ENCODE measurements around the gene ST6GALNAC1.

Gene ST6GALNAC1, protein sequence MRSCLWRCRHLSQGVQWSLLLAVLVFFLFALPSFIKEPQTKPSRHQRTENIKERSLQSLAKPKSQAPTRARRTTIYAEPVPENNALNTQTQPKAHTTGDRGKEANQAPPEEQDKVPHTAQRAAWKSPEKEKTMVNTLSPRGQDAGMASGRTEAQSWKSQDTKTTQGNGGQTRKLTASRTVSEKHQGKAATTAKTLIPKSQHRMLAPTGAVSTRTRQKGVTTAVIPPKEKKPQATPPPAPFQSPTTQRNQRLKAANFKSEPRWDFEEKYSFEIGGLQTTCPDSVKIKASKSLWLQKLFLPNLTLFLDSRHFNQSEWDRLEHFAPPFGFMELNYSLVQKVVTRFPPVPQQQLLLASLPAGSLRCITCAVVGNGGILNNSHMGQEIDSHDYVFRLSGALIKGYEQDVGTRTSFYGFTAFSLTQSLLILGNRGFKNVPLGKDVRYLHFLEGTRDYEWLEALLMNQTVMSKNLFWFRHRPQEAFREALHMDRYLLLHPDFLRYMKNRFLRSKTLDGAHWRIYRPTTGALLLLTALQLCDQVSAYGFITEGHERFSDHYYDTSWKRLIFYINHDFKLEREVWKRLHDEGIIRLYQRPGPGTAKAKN

GRCh38 chr17:76643553-76644148, at the start of gene ST6GALNAC1:
Gene ST6GALNAC1, minus strand, starts transcription at chr17:76643757. Its CDS starts 119 bp downstream, at chr17:76643638.
- no peak for DNase-seq (ENCODE audit: low read depth, low spot score)

DNA sequence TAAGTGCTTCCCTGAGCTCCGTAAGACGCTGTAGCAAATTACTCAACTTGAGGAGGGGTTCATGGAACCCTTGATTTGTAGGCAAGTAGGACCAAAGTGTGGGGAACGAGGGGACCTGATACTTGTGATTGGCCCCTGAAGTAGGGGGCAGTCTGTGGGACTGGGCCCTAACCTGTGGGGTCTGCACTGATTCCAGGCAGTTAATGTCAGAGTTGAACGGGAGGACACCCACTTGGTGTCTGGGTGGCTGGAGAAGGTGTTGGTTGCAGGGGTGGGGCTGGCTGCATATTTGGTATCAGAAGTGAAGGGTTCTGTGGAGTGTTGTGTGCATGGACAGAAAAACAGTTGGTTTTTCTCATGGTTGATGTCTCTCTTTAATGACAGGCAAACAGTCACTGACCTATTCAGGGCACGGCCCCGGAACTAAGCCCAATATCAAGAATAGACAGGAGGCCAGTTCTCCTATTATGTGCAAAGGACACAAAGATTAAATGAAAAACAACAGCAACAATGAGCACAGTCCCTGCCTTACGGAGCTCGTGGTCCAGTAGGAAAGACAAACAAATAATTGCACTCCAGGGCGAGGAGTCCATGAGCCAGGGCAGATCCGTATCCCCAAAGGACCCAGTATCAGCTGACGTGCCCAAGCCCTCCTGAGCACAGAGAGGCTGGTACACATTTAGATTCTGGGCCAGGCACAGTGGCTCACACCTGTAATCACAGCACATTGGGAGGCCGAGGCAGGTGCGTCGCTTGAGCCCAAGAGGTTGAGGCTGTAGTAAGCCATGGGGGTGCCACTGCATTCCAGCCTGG, 48.0 kb upstream of the ST6GALNAC1 start:
- no peak for DNase-seq (ENCODE audit: low read depth, low spot score)

- no peak for DNase-seq (ENCODE audit: low read depth, low spot score)
These were observed 47.2 kb upstream of the ST6GALNAC1 start for GRCh38 chr17:76690596-76691280.

DNA sequence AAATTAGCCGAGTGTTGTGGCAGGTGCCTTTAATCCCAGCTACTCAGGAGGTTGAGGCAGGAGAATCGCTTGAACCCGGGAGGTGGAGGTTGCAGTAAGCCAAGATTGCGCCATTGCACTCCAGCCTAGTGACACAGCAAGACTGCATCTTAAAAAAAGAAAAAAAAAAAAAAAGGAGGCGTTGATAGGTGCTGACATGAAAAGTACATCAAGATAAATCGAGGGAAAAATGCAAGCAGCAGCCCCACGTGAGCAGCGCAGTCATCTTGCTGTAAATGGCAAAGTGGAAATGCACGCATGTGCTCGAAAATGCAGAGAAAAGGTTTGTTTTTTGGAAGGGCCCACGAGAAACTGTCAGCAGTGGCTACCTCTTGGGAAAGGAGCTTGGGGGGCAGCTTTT, 46.3 kb upstream of the ST6GALNAC1 start:
- no peak for DNase-seq (ENCODE audit: low read depth, low spot score)

DNA sequence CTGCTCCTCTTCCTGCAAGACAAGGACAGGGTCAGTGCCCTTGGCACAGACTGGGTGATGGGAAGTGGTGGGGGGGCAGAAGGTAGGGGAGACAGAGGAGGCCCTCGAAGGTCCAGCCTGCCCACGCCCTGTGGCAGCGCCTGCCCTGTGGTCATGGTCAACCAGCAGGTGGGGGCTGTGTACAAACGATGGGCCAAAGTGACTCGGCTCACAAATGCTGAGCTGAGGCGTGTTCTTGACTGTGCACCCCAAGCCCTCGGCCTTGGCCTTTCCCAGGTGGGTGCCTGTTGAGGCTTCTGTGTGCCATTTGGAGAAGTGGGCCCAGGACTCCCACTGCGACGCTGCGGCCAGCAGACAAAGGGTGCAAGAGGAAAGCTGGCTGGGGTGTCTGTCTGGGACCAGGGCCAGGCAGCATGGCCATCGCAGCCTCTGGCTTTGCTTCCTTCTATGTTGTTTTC, 44.6 kb upstream of the ST6GALNAC1 start:
- DNase-seq (ENCODE audit: low read depth, low spot score) = no peak

GRCh38 chr17:76687298-76688164, 44.0 kb upstream of the ST6GALNAC1 start:
- no peak for DNase-seq (ENCODE audit: low read depth, low spot score)

GRCh38 chr17:76686538-76687297, 43.2 kb upstream of the ST6GALNAC1 start:
- DNase-seq (ENCODE audit: low read depth, low spot score) = no peak

GRCh38 chr17:76685846-76686245, 42.3 kb upstream of the ST6GALNAC1 start:
- no peak for DNase-seq (ENCODE audit: low read depth, low spot score)

DNA sequence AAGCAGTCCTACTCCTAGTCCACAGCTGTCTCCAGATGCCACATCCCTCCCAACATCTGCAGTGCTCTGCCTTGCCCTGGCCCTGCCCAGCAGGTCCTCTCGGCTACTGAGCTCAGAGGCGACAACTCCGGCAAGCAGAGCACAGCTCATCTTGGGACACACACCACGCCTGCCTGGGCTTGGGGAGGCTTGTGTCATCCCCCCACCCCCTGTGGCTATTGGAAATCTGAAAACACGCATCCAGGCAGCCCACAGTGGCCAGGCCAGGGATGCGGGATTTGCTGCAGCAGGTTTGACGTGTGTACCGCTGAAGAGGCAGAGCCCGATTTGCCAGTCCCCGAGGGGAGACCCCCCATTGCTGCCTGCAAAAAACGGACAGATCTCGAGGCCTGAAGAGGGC, 41.8 kb upstream of the ST6GALNAC1 start:
- DNase-seq (ENCODE audit: low read depth, low spot score) = no peak

DNA sequence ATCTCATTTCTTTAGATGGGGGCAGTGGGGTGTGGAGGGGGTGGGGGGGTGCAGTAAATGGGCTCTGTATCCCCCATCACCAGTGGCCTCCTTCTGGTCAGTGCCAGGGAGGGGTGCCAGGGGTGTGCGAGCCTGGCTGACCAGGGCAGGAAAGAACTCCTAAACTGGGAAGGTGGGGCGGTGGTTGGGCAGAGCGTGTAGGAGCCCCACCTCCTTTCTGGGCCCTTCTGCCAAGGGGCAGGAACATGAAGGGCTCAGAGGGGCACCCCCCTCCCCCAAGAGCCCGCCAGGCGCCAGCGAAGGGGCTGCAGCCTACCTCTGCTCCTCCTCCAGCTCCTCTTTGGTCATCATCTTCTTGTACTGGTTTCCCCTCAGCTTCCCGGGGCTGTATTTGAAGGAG, 41.2 kb upstream of the ST6GALNAC1 start:
- no peak for DNase-seq (ENCODE audit: low read depth, low spot score)

GRCh38 chr17:76683921-76684745, 40.6 kb upstream of the ST6GALNAC1 start:
- DNase-seq (ENCODE audit: low read depth, low spot score) = no peak

DNA sequence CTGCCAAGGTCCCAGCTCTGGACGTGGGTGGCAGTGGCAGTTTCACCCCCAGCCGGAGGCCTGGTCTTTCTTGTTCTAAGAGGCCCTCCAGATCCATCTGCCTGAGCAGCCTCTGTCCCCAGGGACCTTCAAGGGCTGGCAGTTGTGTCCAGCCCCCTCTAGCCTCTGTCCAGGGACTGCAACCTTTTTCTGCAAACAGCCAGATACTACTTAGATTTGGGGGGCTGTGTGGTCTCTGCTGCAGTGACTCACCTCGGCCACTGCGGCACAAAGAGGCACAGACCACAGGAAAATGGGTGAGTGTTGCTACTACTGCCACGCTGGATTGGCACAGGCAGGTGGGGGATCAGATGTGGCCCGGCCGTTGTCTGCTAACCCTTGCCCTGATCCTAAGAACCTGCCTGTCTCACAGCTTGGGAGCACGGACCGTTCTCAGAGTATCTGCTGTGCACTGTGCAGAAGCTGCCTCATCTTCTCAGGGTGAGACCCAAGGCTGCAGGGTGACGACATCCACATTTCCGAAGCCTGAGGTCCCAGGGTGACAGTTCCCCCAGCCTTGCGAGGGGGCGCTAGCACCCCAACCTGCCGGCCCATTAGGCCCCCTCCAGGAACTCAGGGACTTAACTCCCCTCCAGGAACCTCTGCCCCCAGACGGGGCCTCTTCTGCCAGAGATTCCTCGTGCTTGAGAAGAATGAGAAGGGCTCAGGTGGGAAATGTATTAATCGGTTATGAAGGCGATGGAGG, 39.6 kb upstream of the ST6GALNAC1 start:
- no peak for DNase-seq (ENCODE audit: low read depth, low spot score)

GRCh38 chr17:76682296-76682695, 38.7 kb upstream of the ST6GALNAC1 start:
- no peak for DNase-seq (ENCODE audit: low read depth, low spot score)

GRCh38 chr17:76681222-76682137, 37.9 kb upstream of the ST6GALNAC1 start:
- DNase-seq (ENCODE audit: low read depth, low spot score) = no peak

- DNase-seq (ENCODE audit: low read depth, low spot score) = no peak
These were observed 35.7 kb upstream of the ST6GALNAC1 start for GRCh38 chr17:76679239-76679638.

DNA sequence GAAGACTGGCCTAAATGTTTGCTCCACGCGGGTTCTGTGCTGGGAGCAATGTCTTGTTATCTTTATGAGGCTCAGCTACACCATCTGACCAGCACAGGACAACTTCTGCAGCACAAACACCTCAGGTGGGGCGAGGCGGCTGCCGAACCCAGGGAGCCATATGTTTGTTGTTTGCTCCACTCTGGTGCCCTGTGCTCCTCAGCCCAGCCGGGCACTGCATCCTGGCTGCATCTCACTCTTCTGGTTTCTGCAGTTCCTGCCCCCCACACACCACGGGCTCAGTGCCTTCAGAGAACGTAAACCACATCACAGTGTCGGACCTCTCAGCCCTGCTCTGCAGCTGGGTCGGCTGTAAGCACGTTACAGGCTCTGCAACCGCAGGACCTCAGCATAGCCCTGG, 34.8 kb upstream of the ST6GALNAC1 start:
- no peak for DNase-seq (ENCODE audit: low read depth, low spot score)

DNA sequence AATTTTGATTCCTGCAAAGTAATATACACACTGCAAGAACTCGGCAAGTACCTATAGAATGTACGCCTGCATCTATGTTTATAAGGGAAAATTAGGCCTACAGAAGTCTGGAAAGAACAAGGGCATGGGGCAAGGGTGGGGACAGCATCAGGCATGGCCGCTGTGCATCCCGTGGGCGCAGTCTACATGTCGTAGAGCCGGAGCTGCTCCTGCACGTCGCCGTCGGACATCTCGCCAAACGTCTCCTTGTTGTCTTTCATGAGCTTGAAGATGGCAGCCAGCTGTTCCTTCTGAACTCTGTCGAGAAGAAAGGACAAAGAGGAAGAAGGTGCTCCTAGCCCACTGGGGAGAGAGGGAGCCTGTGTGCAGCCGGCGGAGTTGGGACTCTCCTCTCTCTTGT, 33.8 kb upstream of the ST6GALNAC1 start:
- no peak for DNase-seq (ENCODE audit: low read depth, low spot score)

All from iPS DF 19.7 (cell line).